HG02678 (cell line): Measurements from ENCODE around the gene RHOB.
"Not testable (repeated sequence)": the region's sequence is repeated elsewhere in the genome, so short reads cannot be mapped to it uniquely, and the experiment has no call there.

Source experiments
- ATAC-seq: cut with Tn5 transposase; IDR thresholded peaks from one replicate; pipeline ENCODE4 v1.9.1; 2021; ENCODE audit warnings: mild to moderate bottlenecking, moderate library complexity; ENCODE audit not compliant: unreplicated experiment

RHOB gene

GRCh38 chr2:20488782-20489181 lies 41.9 kb downstream of the RHOB start:
- ATAC-seq: no peak

- ATAC-seq: no peak
Measured at GRCh38 chr2:20490300-20491181, 43.7 kb downstream of the RHOB start.

- ATAC-seq: no peak
Measured at GRCh38 chr2:20491739-20492531, 45.1 kb downstream of the RHOB start.

- ATAC-seq: not testable (repeated sequence)
Measured at GRCh38 chr2:20493095-20493494, 46.2 kb downstream of the RHOB start.

GRCh38 chr2:20494241-20494640 lies 47.4 kb downstream of the RHOB start:
- ATAC-seq: no peak

GRCh38 chr2:20496076-20496872 lies 49.4 kb downstream of the RHOB start:
- ATAC-seq: no peak

- no peak for ATAC-seq
Measured at GRCh38 chr2:20496942-20497341, 50.1 kb downstream of the RHOB start.
